Measurements from ENCODE around the gene INTS4. TPM values are rescaled to one million over a fixed set of nuclear protein-coding genes. Genes with fewer than 3 reads are reported as not detected.
"Not testable (repeated sequence)": the region's sequence is repeated elsewhere in the genome, so short reads cannot be mapped to it uniquely, and the experiment has no call there.

The INTS4 gene
- total RNA-seq, 1 experiment from 2014 or later = 25.2 TPM

- no peak for TF ChIP-seq CTCF (IDR thresholded peaks at IDR 0.05; ENCODE audit: unreplicated experiment)
- H3K36me3 Mint-ChIP-seq (ENCODE audit: insufficient read depth, unreplicated experiment) = peaks cover 34% of the 10 kb centered on the region
- intact Hi-C loops (cut with micrococcal nuclease) = no loop called here
- peaks cover 9% of the 10 kb centered on the region for H3K4me1 Mint-ChIP-seq (ENCODE audit: insufficient read depth, unreplicated experiment)
- H3K9me3 Mint-ChIP-seq (ENCODE audit: unreplicated experiment) = no peaks in the 10 kb centered on the region
- no peak for DNase-seq (ENCODE audit: unreplicated experiment)
- H3K27ac Mint-ChIP-seq (ENCODE audit: low read depth, unreplicated experiment) = peak overlapping the region; percentile 27
- ChIA-PET POLR2A (no interaction called here), CTCF (no interaction called here)
- no TSS peak for BruUV-seq (replicated peaks)
- no peak overlapping the region for H3K4me3 Mint-ChIP-seq (ENCODE audit: unreplicated experiment)
- no peaks in the 10 kb centered on the region for H3K27me3 Mint-ChIP-seq (ENCODE audit: insufficient read depth, unreplicated experiment)
Measured at GRCh38 chr11:77884186-77884828, 110.2 kb downstream of the INTS4 start.

GRCh38 chr11:77883775-77884174 lies 110.7 kb downstream of the INTS4 start:
- ChIA-PET POLR2A (no interaction called here), CTCF (no interaction called here)
- no peak overlapping the region for H3K27ac Mint-ChIP-seq (ENCODE audit: low read depth, unreplicated experiment)

DNA sequence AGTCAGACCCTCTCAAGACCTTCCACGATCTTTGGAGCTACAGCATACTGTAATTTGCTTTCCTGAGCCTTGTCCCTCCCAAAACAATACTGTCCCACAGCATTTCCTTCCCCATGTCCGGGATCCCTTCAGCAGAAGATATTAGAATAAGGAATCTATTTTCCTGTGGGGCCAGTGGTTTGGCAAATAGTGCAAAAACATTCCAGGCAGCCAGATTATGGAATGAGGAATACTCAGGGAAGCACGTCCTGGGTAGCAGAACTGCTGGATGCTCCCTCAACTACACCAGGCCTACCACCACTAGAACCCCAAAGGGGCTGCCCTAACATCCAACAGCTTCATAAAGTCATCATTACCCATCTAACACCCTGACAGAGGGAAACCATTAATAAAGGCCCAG lies 112.1 kb downstream of the INTS4 start:
- Mint-ChIP-seq H3K36me3 (ENCODE audit: insufficient read depth, unreplicated experiment) (peaks cover 43% of the 10 kb centered on the region), H3K27ac (ENCODE audit: low read depth, unreplicated experiment) (no peak overlapping the region), H3K27me3 (ENCODE audit: insufficient read depth, unreplicated experiment) (no peaks in the 10 kb centered on the region)

More at GRCh38 chr11:77883775-77884174, 110.7 kb downstream of the INTS4 start:
- no peak for DNase-seq (ENCODE audit: unreplicated experiment)
- Mint-ChIP-seq H3K9me3 (ENCODE audit: unreplicated experiment) (no peaks in the 10 kb centered on the region), H3K4me1 (ENCODE audit: insufficient read depth, unreplicated experiment) (peaks cover 14% of the 10 kb centered on the region), H3K36me3 (ENCODE audit: insufficient read depth, unreplicated experiment) (peaks cover 34% of the 10 kb centered on the region), H3K4me3 (ENCODE audit: unreplicated experiment) (no peak overlapping the region), H3K27me3 (ENCODE audit: insufficient read depth, unreplicated experiment) (no peaks in the 10 kb centered on the region)
- BruUV-seq (replicated peaks) = no TSS peak
- TF ChIP-seq CTCF (IDR thresholded peaks at IDR 0.05; ENCODE audit: unreplicated experiment) = no peak
- intact Hi-C loops (cut with micrococcal nuclease) = no loop called here

DNA sequence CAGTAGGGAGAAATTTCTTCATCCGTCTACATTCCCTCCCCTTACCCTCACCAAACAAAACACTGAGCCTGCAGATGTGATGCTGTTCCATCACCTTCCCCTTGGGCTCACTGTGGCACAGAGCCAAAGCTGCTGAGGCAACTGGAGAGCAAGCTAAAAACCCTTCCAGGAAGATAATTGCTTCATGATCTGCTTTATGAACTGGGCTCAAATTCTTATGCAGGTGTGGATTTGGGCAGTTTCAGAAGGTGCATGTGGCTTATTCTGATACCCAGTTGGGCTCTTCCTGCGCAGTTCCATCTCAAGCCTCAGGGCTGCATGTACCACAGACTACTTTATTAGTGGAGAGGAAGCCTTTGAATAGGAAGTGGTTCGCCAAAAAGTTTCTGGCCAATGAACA lies 115.2 kb downstream of the INTS4 start:
- ChIA-PET CTCF (no interaction called here), POLR2A (interaction anchor here (2.1 kb wide), 1 partner anchor 57 kb away, joined by 6 read pairs; no protein-coding TSS in a partner anchor)
- Mint-ChIP-seq H3K27ac (ENCODE audit: low read depth, unreplicated experiment) (no peak overlapping the region), H3K27me3 (ENCODE audit: insufficient read depth, unreplicated experiment) (no peaks in the 10 kb centered on the region), H3K4me1 (ENCODE audit: insufficient read depth, unreplicated experiment) (peaks cover 21% of the 10 kb centered on the region), H3K36me3 (ENCODE audit: insufficient read depth, unreplicated experiment) (peaks cover 48% of the 10 kb centered on the region), H3K4me3 (ENCODE audit: unreplicated experiment) (no peak overlapping the region), H3K9me3 (ENCODE audit: unreplicated experiment) (no peaks in the 10 kb centered on the region)
- intact Hi-C loops (cut with micrococcal nuclease) = no loop called here
- DNase-seq (ENCODE audit: unreplicated experiment) = peak; percentile 47
- no peak for TF ChIP-seq CTCF (IDR thresholded peaks at IDR 0.05; ENCODE audit: unreplicated experiment)
- BruUV-seq (replicated peaks) = no TSS peak

More for the DNA sequence above, 112.1 kb downstream of the INTS4 start:
- POLR2A ChIA-PET = no interaction called here
- no TSS peak for BruUV-seq (replicated peaks)
- no peak for TF ChIP-seq CTCF (IDR thresholded peaks at IDR 0.05; ENCODE audit: unreplicated experiment)
- CTCF ChIA-PET = interaction anchor here (0.6 kb wide), 2 partner anchors 12 to 138 kb away, joined by 4 to 5 read pairs; no protein-coding TSS in a partner anchor
- H3K9me3 Mint-ChIP-seq (ENCODE audit: unreplicated experiment) = no peaks in the 10 kb centered on the region
- DNase-seq (ENCODE audit: unreplicated experiment) = no peak
- H3K4me3 Mint-ChIP-seq (ENCODE audit: unreplicated experiment) = no peak overlapping the region
- intact Hi-C loops (cut with micrococcal nuclease) = no loop called here
- peaks cover 21% of the 10 kb centered on the region for H3K4me1 Mint-ChIP-seq (ENCODE audit: insufficient read depth, unreplicated experiment)

DNA sequence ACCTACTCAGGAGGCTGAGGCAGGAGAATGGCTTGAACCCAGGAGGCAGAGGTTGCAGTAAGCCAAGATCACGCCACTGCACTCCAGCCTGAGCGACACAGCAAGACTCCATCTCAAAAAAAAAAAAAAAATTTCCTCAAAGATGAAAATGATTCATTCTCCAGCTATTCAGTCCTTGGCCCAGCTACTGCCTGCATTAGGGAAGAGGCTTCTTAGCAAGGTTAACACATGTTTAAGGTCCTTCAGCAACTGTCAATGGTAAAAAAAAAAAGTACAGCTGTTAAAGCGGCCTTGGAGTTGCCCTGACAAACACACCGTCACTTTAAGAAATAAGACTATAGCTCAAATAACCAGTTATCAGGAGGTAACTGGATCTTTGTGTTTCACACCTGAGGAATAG lies 116.2 kb downstream of the INTS4 start:
- Mint-ChIP-seq H3K4me1 (ENCODE audit: insufficient read depth, unreplicated experiment) (peaks cover 21% of the 10 kb centered on the region), H3K36me3 (ENCODE audit: insufficient read depth, unreplicated experiment) (peaks cover 39% of the 10 kb centered on the region)
- H3K27me3 Mint-ChIP-seq (ENCODE audit: insufficient read depth, unreplicated experiment); H3K9me3 Mint-ChIP-seq (ENCODE audit: unreplicated experiment); H3K4me3 Mint-ChIP-seq (ENCODE audit: unreplicated experiment); intact Hi-C loops (cut with micrococcal nuclease); H3K27ac Mint-ChIP-seq (ENCODE audit: low read depth, unreplicated experiment); BruUV-seq (replicated peaks): not testable (repeated sequence)
- POLR2A ChIA-PET = interaction anchor here (0.6 to 2.1 kb wide), 5 partner anchors 8 to 69 kb away, joined by 3 to 6 read pairs (median 4); no protein-coding TSS in a partner anchor
- CTCF ChIA-PET = interaction anchor here (0.6 kb wide), 2 partner anchors 60 to 545 kb away, joined by 5 read pairs; no protein-coding TSS in a partner anchor
- DNase-seq (ENCODE audit: unreplicated experiment) = peak; percentile 46

Measured in MCF 10A (cell line).